HG03565 (cell line): Measurements from ENCODE around the gene PTPRM.

Experiments used
- ATAC-seq: cut with Tn5 transposase; IDR thresholded peaks from one replicate; pipeline ENCODE4 v1.9.1; 2021; ENCODE audit warnings: mild to moderate bottlenecking, moderate library complexity; ENCODE audit not compliant: unreplicated experiment

The PTPRM gene

GRCh38 chr18:8401606-8402005 is 834.5 kb downstream of the PTPRM start:
- ATAC-seq, result no peak

GRCh38 chr18:8402237-8402636 is 835.1 kb downstream of the PTPRM start:
- ATAC-seq, result no peak

GRCh38 chr18:8403713-8404112 is 836.6 kb downstream of the PTPRM start:
- no peak for ATAC-seq

GRCh38 chr18:8406186-8406867 is 839.2 kb downstream of the PTPRM start:
- ATAC-seq, result no peak

- no peak for ATAC-seq
These were observed 839.7 kb downstream of the PTPRM start for GRCh38 chr18:8406868-8407250.

GRCh38 chr18:8409151-8409550 is 842.0 kb downstream of the PTPRM start:
- no peak for ATAC-seq

- no peak for ATAC-seq
These were observed 844.4 kb downstream of the PTPRM start for GRCh38 chr18:8411492-8411891.

GRCh38 chr18:8412117-8412516 is 845.0 kb downstream of the PTPRM start:
- ATAC-seq, result no peak

GRCh38 chr18:8413189-8413588 is 846.1 kb downstream of the PTPRM start:
- no peak for ATAC-seq

- no peak for ATAC-seq
These were observed 846.6 kb downstream of the PTPRM start for GRCh38 chr18:8413751-8414150.

GRCh38 chr18:8416212-8417019 is 849.3 kb downstream of the PTPRM start:
- ATAC-seq, result no peak

GRCh38 chr18:8422391-8422790 is 855.3 kb downstream of the PTPRM start:
- no peak for ATAC-seq

- no peak for ATAC-seq
These were observed 856.0 kb downstream of the PTPRM start for GRCh38 chr18:8423051-8423557.

GRCh38 chr18:8424481-8424880 is 857.4 kb downstream of the PTPRM start:
- ATAC-seq, result no peak

- no peak for ATAC-seq
These were observed 858.0 kb downstream of the PTPRM start for GRCh38 chr18:8424917-8425725.

GRCh38 chr18:8426401-8426800 is 859.3 kb downstream of the PTPRM start:
- no peak for ATAC-seq

- ATAC-seq, result no peak
These were observed 860.2 kb downstream of the PTPRM start for GRCh38 chr18:8427339-8427738.

- no peak for ATAC-seq
These were observed 861.8 kb downstream of the PTPRM start for GRCh38 chr18:8428951-8429350.

GRCh38 chr18:8431036-8431435 is 863.9 kb downstream of the PTPRM start:
- ATAC-seq, result no peak

GRCh38 chr18:8433323-8433722 is 866.2 kb downstream of the PTPRM start:
- ATAC-seq, result no peak

- no peak for ATAC-seq
These were observed 866.7 kb downstream of the PTPRM start for GRCh38 chr18:8433771-8434170.
